22Rv1 (cell line): ENCODE measurements around the gene UPK3A.

Source experiments
- CTCF ChIP-seq: fragments of 450-650 bp; IDR thresholded peaks from 2 replicates; pipeline ENCODE4 v1.5.1; 2017; ENCODE audit warnings: mild to moderate bottlenecking
- ZFX ChIP-seq: fragments of 450-650 bp; IDR thresholded peaks from 2 replicates; pipeline ENCODE4 v1.6.1; 2017; ENCODE audit warnings: antibody characterized with exemption, borderline replicate concordance

GRCh38 chr22:45310977-45311531, 26.3 kb downstream of the UPK3A start:
- TF ChIP-seq CTCF: no peak
- TF ChIP-seq ZFX: no peak
